A172 (cell line): Measurements from ENCODE around the gene NR1I3. TPM values are rescaled to one million over a fixed set of nuclear protein-coding genes. Genes with fewer than 3 reads are reported as not detected.

Experiments
- DNase-seq: peaks from one replicate; pipeline ENCODE4 v3.0.0-alpha.2; 2015; ENCODE audit warnings: low spot score
- total RNA-seq: library from RNA; depleted of rRNA; stranded (reverse); fragments of >200 nt; shearing (Covaris generic); gene quantifications from 2 replicates; pipeline ENCODE4 v1.2.3, GENCODE V29; 2014; rRNA removed

NR1I3 gene
- total RNA-seq, 1 experiment from 2014 or later: 0.50 TPM

- no peak for DNase-seq
These were observed 41.9 kb downstream of the NR1I3 start for GRCh38 chr1:161196111-161196510.

DNA sequence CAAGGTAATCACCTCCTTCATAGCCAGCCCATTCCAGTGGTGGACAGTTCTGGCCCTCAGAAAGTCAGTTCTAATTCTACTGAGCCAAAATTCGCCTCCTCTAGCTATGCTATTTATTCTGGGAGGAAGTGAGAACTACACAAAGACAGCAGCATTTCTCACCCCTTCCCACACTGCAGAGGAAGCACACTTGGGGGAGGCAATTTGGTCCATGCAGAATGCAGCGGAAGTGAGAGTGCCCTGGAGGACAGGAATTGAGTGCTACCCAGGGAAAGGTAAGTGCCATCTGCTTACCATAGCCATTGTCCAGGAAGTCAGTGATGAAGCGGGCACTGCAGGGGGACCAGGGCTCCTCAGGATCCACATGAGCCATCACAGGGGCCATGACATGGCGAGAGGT is 42.8 kb downstream of the NR1I3 start:
- DNase-seq: no peak

GRCh38 chr1:161193561-161194235 is 44.3 kb downstream of the NR1I3 start:
- DNase-seq: no peak

DNA sequence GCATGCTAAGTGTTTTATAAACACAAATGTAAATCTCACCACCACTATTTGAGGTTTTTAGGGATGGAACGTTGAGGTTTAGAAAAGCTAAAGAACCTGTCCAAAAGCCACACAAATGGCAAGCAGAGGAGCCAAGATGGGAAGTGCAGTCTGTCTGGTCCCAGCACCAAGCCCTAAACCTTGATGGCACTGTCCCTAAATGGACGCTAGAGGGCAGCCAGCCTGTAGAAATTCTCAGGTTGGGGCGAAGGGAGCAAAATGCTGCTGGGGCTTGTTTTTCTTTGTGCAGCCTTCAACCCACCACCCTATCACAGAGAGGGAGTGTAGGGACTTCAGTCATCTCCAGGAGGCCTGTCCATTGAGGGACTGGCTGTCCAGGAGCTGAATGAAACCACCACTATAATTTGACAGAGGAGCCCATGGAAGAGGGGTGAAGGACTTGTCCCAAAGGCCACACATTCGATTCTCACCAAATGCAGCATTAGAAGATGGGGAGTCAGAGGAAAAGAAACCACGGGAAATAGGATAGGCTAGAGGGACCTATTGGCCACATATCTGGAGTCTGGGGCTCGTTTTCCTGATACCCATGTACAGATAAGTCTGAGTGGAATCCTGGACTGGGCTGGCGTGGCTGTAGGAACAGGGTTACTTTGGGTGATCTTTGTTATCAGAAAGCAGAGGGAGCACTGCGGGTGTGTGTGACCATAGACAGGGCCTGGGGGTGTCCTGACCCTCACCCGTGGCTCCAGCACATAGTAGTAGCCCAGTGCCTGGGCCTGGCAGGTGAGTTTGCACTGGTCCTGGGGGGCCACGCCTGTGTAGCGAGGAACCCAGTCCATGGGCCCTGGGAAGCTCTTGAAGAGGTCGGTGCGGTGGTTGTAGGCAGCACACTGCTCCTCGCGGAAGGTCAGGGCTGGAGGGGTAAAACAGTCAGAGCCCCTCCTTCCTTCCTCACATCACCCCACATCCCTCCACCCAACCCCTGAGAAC is 45.2 kb downstream of the NR1I3 start:
- DNase-seq: peak; percentile 70

- no peak for DNase-seq
These were observed 46.0 kb downstream of the NR1I3 start for GRCh38 chr1:161191971-161192370.

- no peak for DNase-seq
These were observed 47.0 kb downstream of the NR1I3 start for GRCh38 chr1:161190962-161191521.

GRCh38 chr1:161189036-161189435 is 49.0 kb downstream of the NR1I3 start:
- DNase-seq: no peak

- DNase-seq: no peak
These were observed 49.6 kb downstream of the NR1I3 start for GRCh38 chr1:161188381-161188780.

DNA sequence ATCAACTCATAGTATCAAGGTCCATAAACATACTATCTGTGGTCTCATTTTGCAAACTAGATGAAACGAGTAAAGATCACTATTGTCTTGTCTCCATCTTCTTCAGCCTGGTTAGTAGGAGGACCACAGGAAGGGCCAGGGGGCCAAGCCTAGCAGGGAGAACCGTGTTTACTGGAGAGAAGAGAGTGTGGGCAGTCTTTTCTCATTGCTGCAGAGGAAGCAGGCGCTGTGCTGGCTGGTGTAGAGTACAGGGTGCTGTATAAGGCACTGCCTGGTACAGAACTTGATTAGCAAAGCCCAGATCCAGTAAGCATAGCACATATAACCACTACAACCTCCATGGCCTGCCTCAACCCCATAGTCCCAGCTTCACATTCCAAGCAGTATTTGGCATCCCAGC is 50.7 kb downstream of the NR1I3 start:
- no peak for DNase-seq

- DNase-seq: no peak
These were observed 52.2 kb downstream of the NR1I3 start for GRCh38 chr1:161185732-161186311.

GRCh38 chr1:161185282-161185682 is 52.7 kb downstream of the NR1I3 start:
- peak; percentile 47 for DNase-seq

DNA sequence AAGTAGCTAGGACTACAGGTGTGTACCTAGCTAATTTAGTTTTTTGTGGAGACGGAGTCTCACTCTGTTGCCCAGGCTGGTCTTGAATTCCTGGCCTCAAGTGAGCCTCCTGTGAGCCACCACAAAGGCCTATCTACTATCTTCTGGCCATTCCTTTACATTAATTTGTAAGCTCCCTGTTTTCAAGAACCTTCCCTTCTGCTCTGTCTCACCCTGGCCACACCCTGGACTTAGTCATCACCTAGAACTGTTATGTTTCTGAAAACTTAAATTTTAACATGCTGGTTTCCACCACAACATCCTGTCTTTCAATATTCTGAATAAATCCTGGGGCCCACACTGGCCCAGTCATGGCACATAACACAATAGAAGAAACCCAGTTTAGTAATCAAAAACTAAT is 55.8 kb downstream of the NR1I3 start:
- DNase-seq: peak; percentile 84

GRCh38 chr1:161180639-161181038 is 57.4 kb downstream of the NR1I3 start:
- peak; percentile 32 for DNase-seq

GRCh38 chr1:161179698-161180097 is 58.3 kb downstream of the NR1I3 start:
- DNase-seq: no peak

Other genes starting within 250 kb of the NR1I3 start
- 7.3 and 9.2 TPM in 2 replicates for gene F11R, start 217.1 kb downstream of the NR1I3 start, total RNA-seq
- not detected in 2 replicates for gene TSTD1, start 199.2 kb downstream of the NR1I3 start, total RNA-seq
- 79.9 and 107 TPM in 2 replicates for gene USF1, start 192.2 kb downstream of the NR1I3 start, total RNA-seq
- gene ARHGAP30, start 168.3 kb downstream of the NR1I3 start, total RNA-seq: 0.07 and 0.38 TPM in 2 replicates
- gene NECTIN4, start 148.6 kb downstream of the NR1I3 start, total RNA-seq: 1.6 and 2.2 TPM in 2 replicates
- 3.8 and 4.0 TPM in 2 replicates for gene KLHDC9, start 139.8 kb downstream of the NR1I3 start, total RNA-seq
- 197 and 218 TPM in 2 replicates for gene PFDN2, start 120.2 kb downstream of the NR1I3 start, total RNA-seq
- gene NIT1, start 120.1 kb downstream of the NR1I3 start, total RNA-seq: 26.8 and 27.8 TPM in 2 replicates
- 37.8 and 40.1 TPM in 2 replicates for gene DEDD, start 105.5 kb downstream of the NR1I3 start, total RNA-seq
- gene UFC1, start 84.2 kb downstream of the NR1I3 start, total RNA-seq: 95.7 and 128 TPM in 2 replicates
- 5.2 and 5.7 TPM in 2 replicates for gene USP21, start 78.7 kb downstream of the NR1I3 start, total RNA-seq
- gene PPOX, start 71.8 kb downstream of the NR1I3 start, total RNA-seq: 37.1 and 39.9 TPM in 2 replicates
- 59.5 and 61.1 TPM in 2 replicates for gene B4GALT3, start 60.7 kb downstream of the NR1I3 start, total RNA-seq
- not detected in 2 replicates for gene ADAMTS4, start 39.1 kb downstream of the NR1I3 start, total RNA-seq
- 179 and 197 TPM in 2 replicates for gene NDUFS2, start 35.8 kb downstream of the NR1I3 start, total RNA-seq
- gene FCER1G, start 22.9 kb downstream of the NR1I3 start, total RNA-seq: not detected in 2 replicates
- gene APOA2, start 14.6 kb downstream of the NR1I3 start, total RNA-seq: not detected in 2 replicates
- gene TOMM40L, start 12.1 kb downstream of the NR1I3 start, total RNA-seq: 16.1 and 16.8 TPM in 2 replicates
- gene PCP4L1, start 20.5 kb upstream of the NR1I3 start, total RNA-seq: not detected in 2 replicates
- gene MPZ, start 71.8 kb upstream of the NR1I3 start, total RNA-seq: 0.21 and 4.8 TPM in 2 replicates
- gene SDHC, start 76.2 kb upstream of the NR1I3 start, total RNA-seq: 32.8 and 48.8 TPM in 2 replicates
- gene CFAP126, start 129.7 kb upstream of the NR1I3 start, total RNA-seq: not detected in 2 replicates